DND-41 (cell line): ENCODE measurements around the gene PDE3A.

ENCODE experiments used
- CTCF ChIP-seq: IDR thresholded peaks from 2 replicates; pipeline ENCODE4 v1.5.1; 2012; ENCODE audit warnings: borderline replicate concordance, low read length, moderate library complexity, mild to moderate bottlenecking; ENCODE audit not compliant: poor library complexity, severe bottlenecking; ENCODE audit errors: extremely low read depth
- EZH2 ChIP-seq: IDR thresholded peaks from 3 replicates; pipeline ENCODE4 v1.6.1; 2012; ENCODE audit warnings: borderline replicate concordance, low read depth, mild to moderate bottlenecking, moderate library complexity, low read length, inconsistent platforms; ENCODE audit not compliant: severe bottlenecking

GRCh38 chr12:20557096-20557495, 188.8 kb downstream of the PDE3A start:
- TF ChIP-seq CTCF (no peak), EZH2 (no peak)
